Activated naive CD4-positive, alpha-beta T cell treated with Interleukin-2 at 50 U/mL for 16 hours (primary cell): Measurements from ENCODE around the gene SPATA31D1.

Experiments used
- DNase-seq: peaks from one replicate; pipeline ENCODE4 v3.0.0-alpha.2; 2020

The SPATA31D1 gene

DNA sequence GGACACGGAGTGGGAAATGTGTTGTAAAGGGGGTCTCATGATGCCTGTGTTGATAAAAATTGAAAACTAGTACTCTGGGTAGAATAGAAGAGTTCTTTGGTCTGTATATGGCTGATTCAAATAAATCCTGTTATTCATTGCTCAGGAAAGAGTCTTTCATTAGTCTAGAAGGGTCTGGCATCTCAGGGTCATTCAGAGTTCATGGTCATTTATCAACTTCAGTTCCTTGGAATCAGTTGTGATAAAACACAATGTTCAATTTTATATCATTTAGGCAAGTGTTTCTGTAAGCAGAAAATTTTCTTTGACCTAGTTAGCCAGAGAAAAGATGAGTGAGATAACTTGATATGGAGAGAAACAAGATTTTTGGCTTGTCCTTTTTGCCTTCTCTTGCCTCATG is 36.3 kb downstream of the SPATA31D1 start:
- no peak for DNase-seq

- no peak for DNase-seq
These were observed 43.1 kb downstream of the SPATA31D1 start for GRCh38 chr9:82031538-82032280.

- no peak for DNase-seq
These were observed 46.6 kb downstream of the SPATA31D1 start for GRCh38 chr9:82034956-82035731.

DNA sequence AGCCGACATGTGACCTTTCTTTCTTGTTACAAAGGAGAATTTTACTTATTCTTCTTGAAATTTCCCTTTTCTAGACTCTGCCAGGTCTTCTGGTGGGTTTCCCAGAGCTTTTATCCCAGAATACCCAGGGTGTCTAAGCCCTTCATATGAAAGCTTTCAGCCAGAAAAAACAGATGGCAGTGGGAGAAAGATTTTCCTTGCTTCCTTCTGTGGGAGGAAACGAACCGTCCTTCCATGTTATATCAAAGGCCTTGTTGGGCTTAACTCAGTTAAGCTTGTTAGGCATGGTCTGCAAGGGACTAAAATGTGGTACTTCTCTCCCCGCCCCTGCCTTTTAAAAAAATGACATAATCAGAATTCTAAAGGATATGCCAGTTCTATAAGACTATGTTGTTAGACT is 47.5 kb downstream of the SPATA31D1 start:
- no peak for DNase-seq

GRCh38 chr9:82037126-82037525 is 48.6 kb downstream of the SPATA31D1 start:
- no peak for DNase-seq

- no peak for DNase-seq
These were observed 50.3 kb downstream of the SPATA31D1 start for GRCh38 chr9:82038897-82039296.
